ENCODE results near the gene MTF1.
A peak's percentile ranks its signal among the peaks of the same experiment; 100 is the strongest.

MTF1 gene

GRCh38 chr1:37807220-37807554 lies 52.2 kb downstream of the MTF1 start:
- peak; percentile 39; the same call in 1 of the 2 replicates for TF ChIP-seq ZXDB (tag by site-specific recombination; IDR thresholded peaks at IDR 0.05)
- no peak for TF ChIP-seq HOXA7 (CRISPR knock-in tag; IDR thresholded peaks at IDR 0.05; ENCODE audit: borderline replicate concordance)
- TF ChIP-seq ZNF335 (tag by site-specific recombination; conservative IDR thresholded peaks at IDR 0.05) = peak; percentile 20
- TF ChIP-seq ZBTB48 (tag by site-specific recombination; IDR thresholded peaks at IDR 0.05) = 0 out of 2 replicates have a peak, but pooled peaks have one; percentile 79
- TF ChIP-seq ZNF266 (tag by site-specific recombination; IDR thresholded peaks at IDR 0.05; ENCODE audit: low read depth) = no peak
- Histone ChIP-seq H3K27ac (ENCODE audit: extremely low read depth, low read depth, low read length) (peak overlapping the region; percentile 65; the same call in 1 of the 2 replicates), H3K9me3 (ENCODE audit: control insufficient read depth, insufficient read depth, low read depth, low read length) (no peaks in the 10 kb centered on the region), H3K36me3 (ENCODE audit: control insufficient read depth in 2 of 2, insufficient read depth in 1 of 2, low read length in 2 of 2) (peaks cover 19 to 67% of the 10 kb centered on the region in 2 experiments), H3K4me1 (ENCODE audit: control insufficient read depth, insufficient read depth, low read length) (peaks cover 3% of the 10 kb centered on the region; the same call in 1 of the 2 replicates), H3K4me3 (ENCODE audit: low read depth, low read length) (peak overlapping the region; percentile 91)
- POLR2A ChIA-PET = interaction anchor here (0.8 to 3.3 kb wide), 7 partner anchors 9 to 116 kb away, joined by 3 to 50 read pairs (median 13); partner anchors contain the start of genes CDCA8 and MTF1
- CTCF ChIA-PET = interaction anchor here (0.5 to 1.4 kb wide), 4 partner anchors 53 to 262 kb away, joined by 3 to 5 read pairs (median 4); no protein-coding TSS in a partner anchor

GRCh38 chr1:37802439-37802838 lies 57.0 kb downstream of the MTF1 start:
- H3K36me3 ChIP-seq (ENCODE audit: control insufficient read depth in 2 of 2, insufficient read depth in 1 of 2, low read length in 2 of 2) = peaks cover 38 to 96% of the 10 kb centered on the region in 2 experiments
- CTCF ChIA-PET = no interaction called here

GRCh38 chr1:37797750-37798345 lies 61.5 kb downstream of the MTF1 start:
- ChIA-PET CTCF (no interaction called here), POLR2A (interaction anchor here (3.7 kb wide), 1 partner anchor 10 kb away, joined by 17 read pairs; the partner anchor contains the start of genes C1orf122 and YRDC)
- H3K36me3 ChIP-seq (ENCODE audit: control insufficient read depth in 2 of 2, insufficient read depth in 1 of 2, low read length in 2 of 2) = peaks cover 26 to 70% of the 10 kb centered on the region in 2 experiments
- no peak overlapping the region for H3K4me3 ChIP-seq (ENCODE audit: low read depth, low read length)
- no peak overlapping the region for H3K27ac ChIP-seq (ENCODE audit: extremely low read depth, low read depth, low read length)
- TF ChIP-seq ZNF121 (tag by site-specific recombination; IDR thresholded peaks at IDR 0.05) (peak; percentile 94), KLF17 (tag by site-specific recombination; IDR thresholded peaks at IDR 0.05) (no peak)
- peaks cover 7% of the 10 kb centered on the region; the same call in 1 of the 2 replicates for H3K4me1 ChIP-seq (ENCODE audit: control insufficient read depth, insufficient read depth, low read length)
- H3K9me3 ChIP-seq (ENCODE audit: control insufficient read depth, insufficient read depth, low read depth, low read length) = no peaks in the 10 kb centered on the region

More at GRCh38 chr1:37802439-37802838, 57.0 kb downstream of the MTF1 start:
- no peaks in the 10 kb centered on the region for H3K4me1 ChIP-seq (ENCODE audit: control insufficient read depth, insufficient read depth, low read length)
- no peak overlapping the region for H3K4me3 ChIP-seq (ENCODE audit: low read depth, low read length)
- no peak for TF ChIP-seq OSR2 (tag by site-specific recombination; IDR thresholded peaks at IDR 0.05)
- TF ChIP-seq ZNF292 (tag by site-specific recombination; IDR thresholded peaks at IDR 0.05; ENCODE audit: borderline replicate concordance, low read depth) = no peak
- TF ChIP-seq ZNF571 (tag by site-specific recombination; IDR thresholded peaks at IDR 0.05) = no peak
- TF ChIP-seq ZNF488 (tag by site-specific recombination; IDR thresholded peaks at IDR 0.05) = no peak
- no peak for TF ChIP-seq HOXD13 (CRISPR knock-in tag; IDR thresholded peaks at IDR 0.05; ENCODE audit: borderline replicate concordance)
- no peak for TF ChIP-seq ZNF311 (tag by site-specific recombination; IDR thresholded peaks at IDR 0.05; ENCODE audit: borderline replicate concordance)
- no peak for TF ChIP-seq ZNF404 (tag by site-specific recombination; IDR thresholded peaks at IDR 0.05)
- TF ChIP-seq GLIS1 (tag by site-specific recombination; IDR thresholded peaks at IDR 0.05) = no peak
- TF ChIP-seq ZNF354C (tag by site-specific recombination; IDR thresholded peaks at IDR 0.05; ENCODE audit: borderline replicate concordance, low read depth) = no peak
- TF ChIP-seq ZNF157 (tag by site-specific recombination; IDR thresholded peaks at IDR 0.05) = no peak
- no peak for TF ChIP-seq KLF1 (tag by site-specific recombination; IDR thresholded peaks at IDR 0.05)
- TF ChIP-seq ZNF114 (tag by site-specific recombination; IDR thresholded peaks at IDR 0.05) = no peak
- TF ChIP-seq ZNF18 (tag by site-specific recombination; IDR thresholded peaks at IDR 0.05) = no peak
- no peak for TF ChIP-seq TRIM28 (IDR thresholded peaks at IDR 0.05; ENCODE audit: borderline replicate concordance, low read length)
- no peak for TF ChIP-seq ZNF239 (tag by site-specific recombination; IDR thresholded peaks at IDR 0.05)
- TF ChIP-seq ZNF747 (tag by site-specific recombination; IDR thresholded peaks at IDR 0.05) = no peak
- no peak overlapping the region for H3K27ac ChIP-seq (ENCODE audit: extremely low read depth, low read depth, low read length)
- H3K9me3 ChIP-seq (ENCODE audit: control insufficient read depth, insufficient read depth, low read depth, low read length) = no peaks in the 10 kb centered on the region
- POLR2A ChIA-PET = interaction anchor here (0.7 kb wide), 2 partner anchors 101 to 172 kb away, joined by 4 to 5 read pairs; no protein-coding TSS in a partner anchor
